ENCODE measurements around the gene SLC11A2.
"Not testable (repeated sequence)": the region's sequence is repeated elsewhere in the genome, so short reads cannot be mapped to it uniquely, and the experiment has no call there.

The SLC11A2 gene

DNA sequence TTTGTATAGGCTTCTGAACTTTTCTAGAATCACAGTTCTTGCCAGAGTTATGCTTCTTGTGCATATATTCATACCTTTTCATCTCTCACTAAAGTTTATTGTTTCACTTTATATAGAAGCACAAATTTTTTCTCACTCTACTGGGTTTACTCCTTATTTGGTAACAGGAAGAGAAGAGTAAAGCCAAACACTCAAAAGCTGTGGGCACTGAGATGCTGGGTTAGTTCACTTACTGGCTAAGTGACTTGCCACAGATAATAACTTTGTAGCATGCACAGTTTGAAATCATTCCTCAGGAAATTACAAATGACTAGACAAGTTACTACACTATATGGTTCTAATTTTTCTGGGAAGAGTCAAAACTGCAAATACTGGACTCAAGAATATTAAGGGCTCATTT, 66.1 kb downstream of the SLC11A2 start:
- H3K4me1 Mint-ChIP-seq: peaks cover 2 to 9% of the 10 kb centered on the region in 2 donors
- no peaks in the 10 kb centered on the region for H3K27me3 Mint-ChIP-seq
- H3K4me3 Mint-ChIP-seq: no peak overlapping the region
- ATAC-seq (replicated peaks): no peak
- H3K27ac Mint-ChIP-seq: no peak overlapping the region
- peaks cover 0 to 3% of the 10 kb centered on the region in 2 donors for H3K36me3 Mint-ChIP-seq
- DNase-seq: no peak
- no peaks in the 10 kb centered on the region for H3K9me3 Mint-ChIP-seq

DNA sequence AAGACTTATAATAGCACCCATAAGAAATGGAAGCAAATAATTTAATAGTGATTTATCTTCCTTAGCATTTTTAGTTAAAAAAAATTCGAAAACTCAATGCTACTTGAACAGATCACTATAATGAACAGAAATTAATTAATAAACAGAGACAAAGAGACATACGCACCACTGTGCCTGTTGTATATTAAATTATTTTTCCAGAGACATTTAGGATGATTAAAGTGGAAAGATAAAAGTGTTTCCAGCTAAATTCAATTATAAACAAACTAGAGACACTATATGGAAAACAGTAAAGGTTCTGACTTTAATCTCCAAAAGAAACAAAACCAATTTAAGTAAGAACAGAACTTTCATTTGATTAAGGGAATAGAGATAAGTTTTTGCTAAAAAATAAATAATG, 70.5 kb downstream of the SLC11A2 start:
- Mint-ChIP-seq H3K27me3 (no peaks in the 10 kb centered on the region), H3K27ac (no peak overlapping the region), H3K36me3 (peaks cover 0 to 3% of the 10 kb centered on the region in 2 donors)

DNA sequence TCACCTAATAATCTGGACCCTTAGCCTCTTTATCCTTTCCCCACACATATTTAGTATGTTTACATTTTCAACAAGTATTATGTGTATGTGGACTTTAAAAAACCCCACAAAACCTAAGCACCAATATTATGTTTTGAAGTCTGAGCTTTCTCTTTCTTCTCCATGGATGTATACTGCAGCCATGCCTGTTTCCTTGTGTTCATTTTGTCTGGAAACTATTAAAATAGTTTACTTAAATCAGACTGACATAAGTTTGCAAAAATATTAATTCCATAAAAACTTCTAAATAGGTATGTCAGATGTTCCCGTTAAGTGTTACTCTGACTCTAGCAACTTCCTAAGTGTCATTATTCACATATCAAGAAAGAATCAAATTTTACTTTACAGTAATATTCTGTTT, 70.9 kb downstream of the SLC11A2 start:
- no peak overlapping the region for H3K27ac Mint-ChIP-seq
- H3K36me3 Mint-ChIP-seq: peaks cover 0 to 3% of the 10 kb centered on the region in 2 donors
- peaks cover 0 to 3% of the 10 kb centered on the region in 2 donors for H3K4me1 Mint-ChIP-seq
- DNase-seq: no peak
- no peak for ATAC-seq (replicated peaks)
- H3K27me3 Mint-ChIP-seq: no peaks in the 10 kb centered on the region
- H3K9me3 Mint-ChIP-seq: no peaks in the 10 kb centered on the region
- no peak overlapping the region for H3K4me3 Mint-ChIP-seq

More for the DNA sequence above, 70.5 kb downstream of the SLC11A2 start:
- DNase-seq (no peak), ATAC-seq (replicated peaks) (no peak)
- H3K9me3 Mint-ChIP-seq: no peaks in the 10 kb centered on the region
- H3K4me1 Mint-ChIP-seq: peaks cover 2 to 7% of the 10 kb centered on the region in 2 donors
- no peak overlapping the region for H3K4me3 Mint-ChIP-seq

DNA sequence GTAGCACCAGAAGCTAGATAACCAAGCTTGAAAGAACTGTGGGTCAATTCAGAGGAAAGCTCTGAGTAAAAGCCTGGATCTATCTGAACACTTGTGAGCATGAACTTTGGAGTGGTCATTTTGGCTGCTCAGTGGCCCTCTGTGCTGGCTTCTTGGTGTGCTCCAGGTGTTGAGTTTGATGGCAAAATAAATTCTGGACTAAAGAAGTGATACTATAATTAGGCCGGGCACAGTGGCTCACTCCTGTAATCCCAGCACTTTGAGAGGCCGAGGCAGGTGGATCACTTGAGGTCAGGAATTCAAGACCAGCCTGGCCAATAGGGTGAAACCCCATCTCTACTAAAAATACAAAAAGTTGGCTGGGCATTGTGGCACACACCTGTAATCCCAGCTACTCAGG, 71.4 kb downstream of the SLC11A2 start:
- not testable (repeated sequence) for H3K4me3 Mint-ChIP-seq, H3K9me3 Mint-ChIP-seq, H3K27me3 Mint-ChIP-seq

GRCh38 chr12:50953047-50953446, 73.1 kb downstream of the SLC11A2 start:
- Mint-ChIP-seq H3K27me3 (no peaks in the 10 kb centered on the region), H3K9me3 (peaks cover 0 to 1% of the 10 kb centered on the region in 2 donors), H3K4me3 (no peak overlapping the region), H3K27ac (no peak overlapping the region), H3K36me3 (peaks cover 0 to 3% of the 10 kb centered on the region in 2 donors), H3K4me1 (no peaks in the 10 kb centered on the region)
- DNase-seq (no peak), ATAC-seq (replicated peaks) (no peak)

More for the DNA sequence above, 71.4 kb downstream of the SLC11A2 start:
- not testable (repeated sequence) for H3K27ac Mint-ChIP-seq; H3K4me1 Mint-ChIP-seq; DNase-seq; H3K36me3 Mint-ChIP-seq; ATAC-seq (replicated peaks)

- no peak for DNase-seq
- Mint-ChIP-seq H3K4me1 (no peaks in the 10 kb centered on the region), H3K27ac (no peak within 1 kb of the TSS), H3K36me3 (peaks cover 0 to 3% of the 10 kb centered on the region in 2 donors), H3K9me3 (peaks cover 0 to 1% of the 10 kb centered on the region in 2 donors), H3K4me3 (no peak within 1 kb of the TSS), H3K27me3 (no peaks in the 10 kb centered on the region)
- ATAC-seq (replicated peaks): no peak
Observed at GRCh38 chr12:50952510-50952909, 73.7 kb downstream of the SLC11A2 start, which contains the start of gene HIGD1C. HIGD1C (plus strand) TSS chr12:50952544; CDS start chr12:50953999, 1,455 bp downstream.

GRCh38 chr12:50951112-50951511, 75.1 kb downstream of the SLC11A2 start:
- Mint-ChIP-seq H3K36me3 (peaks cover 0 to 3% of the 10 kb centered on the region in 2 donors), H3K27ac (no peak overlapping the region), H3K27me3 (no peaks in the 10 kb centered on the region), H3K4me1 (no peaks in the 10 kb centered on the region), H3K9me3 (peaks cover 0 to 1% of the 10 kb centered on the region in 2 donors), H3K4me3 (no peak overlapping the region)
- DNase-seq: no peak
- no peak for ATAC-seq (replicated peaks)

DNA sequence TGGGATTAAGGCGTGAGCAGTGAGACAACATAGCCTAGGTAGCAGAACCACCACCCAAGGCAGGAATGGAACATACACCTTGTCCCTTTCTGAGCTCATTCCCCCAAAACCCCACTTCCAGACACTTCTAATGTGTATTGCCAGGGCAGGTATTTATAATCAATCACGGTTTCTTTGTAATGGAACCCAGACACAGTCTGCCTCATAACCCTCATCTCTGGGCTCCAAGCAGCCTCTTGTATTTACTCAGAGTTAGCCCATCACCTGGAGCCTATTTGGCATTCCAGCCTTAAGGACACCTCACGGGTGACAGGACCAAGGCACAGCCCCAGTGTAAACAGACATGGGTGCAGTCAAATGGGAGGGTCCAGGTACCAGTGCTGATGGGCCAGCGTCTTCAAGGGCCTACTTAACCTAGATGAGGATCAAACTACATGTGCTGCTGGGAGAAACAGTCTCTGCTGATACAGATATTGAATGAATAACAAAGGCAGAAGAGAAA, 76.3 kb downstream of the SLC11A2 start:
- Mint-ChIP-seq H3K27ac (no peak overlapping the region), H3K27me3 (no peaks in the 10 kb centered on the region), H3K4me3 (no peak overlapping the region), H3K36me3 (peaks cover 0 to 3% of the 10 kb centered on the region in 2 donors), H3K4me1 (no peaks in the 10 kb centered on the region), H3K9me3 (peaks cover 0 to 1% of the 10 kb centered on the region in 2 donors)
- ATAC-seq (replicated peaks) (no peak), DNase-seq (no peak)

DNA sequence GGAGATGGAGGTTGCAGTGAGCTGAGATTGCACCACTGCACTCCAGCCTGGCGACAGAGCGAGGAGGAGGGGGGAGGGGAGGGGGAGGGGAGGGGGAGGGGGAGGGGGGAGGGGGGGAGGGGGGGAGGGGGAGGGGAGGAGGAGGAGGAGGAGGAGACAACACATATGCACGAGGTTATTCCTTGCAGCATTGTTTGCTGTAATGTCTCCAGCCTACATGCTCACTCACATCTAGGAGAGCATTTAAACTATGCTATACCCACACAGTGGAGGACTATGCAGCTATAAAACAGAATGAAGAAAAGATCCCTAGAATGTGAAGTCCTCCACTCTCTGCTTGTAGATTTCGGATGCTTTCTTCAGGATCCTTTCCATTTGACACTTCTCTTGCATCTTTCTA, 77.4 kb downstream of the SLC11A2 start:
- H3K4me1 Mint-ChIP-seq: no peaks in the 10 kb centered on the region
- H3K36me3 Mint-ChIP-seq: peaks cover 0 to 3% of the 10 kb centered on the region in 2 donors
- no peaks in the 10 kb centered on the region for H3K27me3 Mint-ChIP-seq
- H3K9me3 Mint-ChIP-seq: peaks cover 0 to 1% of the 10 kb centered on the region in 2 donors
- H3K4me3 Mint-ChIP-seq: no peak overlapping the region
- DNase-seq (no peak), ATAC-seq (replicated peaks) (no peak)
- H3K27ac Mint-ChIP-seq: no peak overlapping the region

DNA sequence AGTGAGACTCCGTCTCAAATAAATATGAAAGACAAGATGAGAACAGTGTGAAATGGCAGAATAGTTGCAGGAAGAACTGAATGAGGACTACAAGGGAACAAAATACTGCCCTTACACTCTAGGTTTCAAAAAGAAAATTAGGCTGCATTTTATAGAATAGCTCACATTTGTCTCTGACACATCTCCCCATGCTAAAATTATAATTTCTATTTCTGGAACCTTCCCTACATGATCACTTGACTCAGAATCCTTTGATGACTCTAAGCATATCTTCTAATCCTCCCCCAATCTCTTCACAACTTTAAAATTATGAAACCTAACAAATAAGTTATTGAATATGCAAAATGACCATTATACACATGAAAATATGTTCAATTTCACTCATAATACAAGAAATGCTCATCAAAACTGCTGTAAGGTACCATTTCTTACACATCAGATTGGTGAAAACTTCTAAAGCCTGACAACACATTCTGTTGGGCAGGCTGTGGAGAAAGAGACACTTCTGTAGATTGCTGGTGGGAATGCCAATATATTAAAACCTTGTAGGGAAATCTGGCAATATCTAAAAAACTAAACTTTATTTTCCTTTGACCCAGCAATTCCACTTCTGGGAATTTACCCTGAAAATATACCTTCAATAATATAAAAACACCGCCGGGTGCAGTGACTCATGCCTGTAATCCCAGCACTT, 78.1 kb downstream of the SLC11A2 start:
- H3K36me3 Mint-ChIP-seq: peaks cover 1 to 3% of the 10 kb centered on the region in 2 donors
- H3K27ac Mint-ChIP-seq: peak overlapping the region; percentile 9
- DNase-seq (no peak), ATAC-seq (replicated peaks) (no peak)
- no peaks in the 10 kb centered on the region for H3K27me3 Mint-ChIP-seq
- H3K9me3 Mint-ChIP-seq: peaks cover 0 to 1% of the 10 kb centered on the region in 2 donors
- H3K4me1 Mint-ChIP-seq: peaks cover 0 to 1% of the 10 kb centered on the region in 2 donors
- no peak overlapping the region for H3K4me3 Mint-ChIP-seq

DNA sequence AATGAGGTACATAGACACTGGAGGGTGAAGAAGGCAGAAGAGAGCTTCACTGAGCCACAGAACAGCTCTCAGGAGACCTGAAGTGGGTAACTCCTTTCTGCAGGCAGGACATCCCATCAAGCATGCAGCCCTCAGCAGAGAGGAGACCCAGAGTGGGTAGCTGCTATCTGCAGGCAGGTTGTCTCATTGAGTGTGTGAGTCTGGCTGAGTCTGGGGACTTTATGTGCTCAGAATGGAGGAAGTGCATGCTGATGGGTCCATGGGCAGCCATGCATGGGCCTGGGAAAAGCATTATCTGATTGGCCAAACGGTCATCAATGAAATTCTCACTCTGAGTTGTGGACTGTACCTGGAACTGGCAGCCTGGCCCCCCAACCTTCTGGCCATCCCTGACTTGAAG, 88.5 kb downstream of the SLC11A2 start:
- H3K4me3 Mint-ChIP-seq: no peak overlapping the region

GRCh38 chr12:50936821-50937530, 89.2 kb downstream of the SLC11A2 start:
- H3K27ac Mint-ChIP-seq: no peak overlapping the region
- peaks cover 6 to 8% of the 10 kb centered on the region in 2 donors for H3K9me3 Mint-ChIP-seq
- no peak for DNase-seq
- H3K4me1 Mint-ChIP-seq: peaks cover 27 to 45% of the 10 kb centered on the region in 2 donors
- no peak overlapping the region for H3K4me3 Mint-ChIP-seq
- no peak for ATAC-seq (replicated peaks)
- H3K27me3 Mint-ChIP-seq: no peaks in the 10 kb centered on the region
- H3K36me3 Mint-ChIP-seq: peaks cover 13 to 26% of the 10 kb centered on the region in 2 donors

More for the DNA sequence above, 88.5 kb downstream of the SLC11A2 start:
- Mint-ChIP-seq H3K9me3 (peaks cover 6 to 8% of the 10 kb centered on the region in 2 donors), H3K4me1 (peaks cover 28 to 47% of the 10 kb centered on the region in 2 donors), H3K36me3 (peaks cover 13 to 26% of the 10 kb centered on the region in 2 donors), H3K27me3 (no peaks in the 10 kb centered on the region), H3K27ac (no peak overlapping the region)
- ATAC-seq (replicated peaks): no peak
- no peak for DNase-seq

DNA sequence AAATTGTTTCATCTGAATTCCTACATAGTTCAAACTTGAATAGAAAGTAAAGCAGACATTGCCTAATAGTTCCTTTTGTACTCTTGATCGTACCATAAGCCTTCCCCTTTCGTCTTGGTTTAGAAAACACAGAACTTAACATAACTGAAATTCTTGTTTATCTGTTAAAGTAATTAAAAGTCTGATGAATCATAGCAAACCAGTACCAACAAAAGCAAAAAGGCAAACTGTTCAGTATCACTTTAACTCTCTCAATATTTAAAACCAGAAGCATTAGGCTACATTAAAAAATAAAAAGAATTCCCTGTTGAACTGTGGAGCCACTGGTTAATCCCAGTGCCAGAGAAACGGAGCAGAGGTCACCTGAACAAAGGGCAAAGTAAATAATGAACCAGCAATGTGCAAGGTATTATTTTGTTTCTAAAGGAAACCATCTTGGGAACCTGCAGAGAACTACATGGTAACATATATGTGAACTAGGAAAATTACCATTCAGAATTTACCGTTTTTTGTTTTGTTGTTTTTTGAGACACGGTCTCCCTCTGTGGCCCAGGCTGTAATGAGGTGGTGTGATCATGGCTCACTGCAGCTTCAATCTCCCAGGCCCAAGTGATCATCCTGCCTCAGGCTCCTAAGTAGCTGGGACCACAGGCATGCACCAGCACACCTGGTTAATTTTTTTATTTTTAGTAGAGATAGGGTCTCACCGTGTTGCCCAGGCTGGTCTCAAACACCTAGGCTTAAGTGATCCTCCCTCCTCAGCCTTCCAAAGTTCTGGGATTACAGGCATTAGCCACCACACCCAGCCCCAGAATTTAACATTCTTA, 91.0 kb downstream of the SLC11A2 start:
- DNase-seq (no peak), ATAC-seq (replicated peaks) (no peak)
- H3K9me3 Mint-ChIP-seq: peaks cover 6 to 8% of the 10 kb centered on the region in 2 donors
- no peaks in the 10 kb centered on the region for H3K27me3 Mint-ChIP-seq
- H3K27ac Mint-ChIP-seq: no peak overlapping the region
- H3K36me3 Mint-ChIP-seq: peaks cover 15 to 33% of the 10 kb centered on the region in 2 donors
- H3K4me1 Mint-ChIP-seq: peaks cover 22 to 47% of the 10 kb centered on the region in 2 donors
- H3K4me3 Mint-ChIP-seq: no peak overlapping the region

- DNase-seq (no peak), ATAC-seq (replicated peaks) (peak; percentile 49 to 52)
- Mint-ChIP-seq H3K4me1 (peaks cover 23 to 53% of the 10 kb centered on the region in 2 donors), H3K27me3 (no peaks in the 10 kb centered on the region), H3K27ac (peak overlapping the region; percentile 81), H3K36me3 (peaks cover 19 to 37% of the 10 kb centered on the region in 2 donors), H3K9me3 (peaks cover 6 to 8% of the 10 kb centered on the region in 2 donors), H3K4me3 (no peak overlapping the region)
Observed at GRCh38 chr12:50934371-50934851, 91.8 kb downstream of the SLC11A2 start.
